GM18502 (cell line): Measurements from ENCODE around the gene PJVK.
"Not testable (repeated sequence)": the region's sequence is repeated elsewhere in the genome, so short reads cannot be mapped to it uniquely, and the experiment has no call there.

Experiments used
- ATAC-seq: cut with Tn5 transposase; IDR thresholded peaks from one replicate; pipeline ENCODE4 v1.9.1; 2021; ENCODE audit warnings: mild to moderate bottlenecking; ENCODE audit not compliant: unreplicated experiment, poor library complexity

The PJVK gene

GRCh38 chr2:178450774-178451525, at the start of gene PJVK, which contains the start of gene PRKRA:
TSS of gene PJVK (plus strand) at chr2:178451378. CDS start at chr2:178453410, 2,032 bp downstream.
TSS of gene PRKRA (minus strand) at chr2:178451175. CDS start at chr2:178451030, 145 bp downstream.
- ATAC-seq: peak; percentile 86

- no peak for ATAC-seq
Measured at GRCh38 chr2:178401994-178402437, 49.2 kb upstream of the PJVK start.

- peak; percentile 47 for ATAC-seq
Measured at GRCh38 chr2:178403671-178404306, 47.4 kb upstream of the PJVK start.

GRCh38 chr2:178404368-178404767, 46.8 kb upstream of the PJVK start:
- peak; percentile 99 for ATAC-seq

- no peak for ATAC-seq
Measured at GRCh38 chr2:178409261-178409660, 41.9 kb upstream of the PJVK start.

- ATAC-seq: no peak
Measured at GRCh38 chr2:178412047-178412446, 39.1 kb upstream of the PJVK start.

GRCh38 chr2:178412453-178412852, 38.7 kb upstream of the PJVK start:
- not testable (repeated sequence) for ATAC-seq

- ATAC-seq: peak; percentile 82
Measured at GRCh38 chr2:178413472-178414265, 37.5 kb upstream of the PJVK start.

GRCh38 chr2:178414266-178415247, 36.6 kb upstream of the PJVK start:
- peak; percentile 79 for ATAC-seq

GRCh38 chr2:178415979-178416378, 35.2 kb upstream of the PJVK start:
- no peak for ATAC-seq

GRCh38 chr2:178417916-178418315, 33.3 kb upstream of the PJVK start:
- no peak for ATAC-seq

GRCh38 chr2:178418426-178418825, 32.8 kb upstream of the PJVK start:
- no peak for ATAC-seq

GRCh38 chr2:178419123-178419522, 32.1 kb upstream of the PJVK start:
- ATAC-seq: no peak

GRCh38 chr2:178420463-178420999, 30.6 kb upstream of the PJVK start:
- ATAC-seq: no peak

- no peak for ATAC-seq
Measured at GRCh38 chr2:178422097-178422496, 29.1 kb upstream of the PJVK start.

GRCh38 chr2:178423746-178424145, 27.4 kb upstream of the PJVK start:
- ATAC-seq: not testable (repeated sequence)

GRCh38 chr2:178425255-178425827, 25.8 kb upstream of the PJVK start:
- no peak for ATAC-seq

GRCh38 chr2:178426388-178426787, 24.8 kb upstream of the PJVK start:
- ATAC-seq: no peak

GRCh38 chr2:178427458-178427857, 23.7 kb upstream of the PJVK start:
- no peak for ATAC-seq
